ENCODE data around the gene CRB3.
"Not testable (repeated sequence)": the region's sequence is repeated elsewhere in the genome, so short reads cannot be mapped to it uniquely, and the experiment has no call there.

CRB3 gene

DNA sequence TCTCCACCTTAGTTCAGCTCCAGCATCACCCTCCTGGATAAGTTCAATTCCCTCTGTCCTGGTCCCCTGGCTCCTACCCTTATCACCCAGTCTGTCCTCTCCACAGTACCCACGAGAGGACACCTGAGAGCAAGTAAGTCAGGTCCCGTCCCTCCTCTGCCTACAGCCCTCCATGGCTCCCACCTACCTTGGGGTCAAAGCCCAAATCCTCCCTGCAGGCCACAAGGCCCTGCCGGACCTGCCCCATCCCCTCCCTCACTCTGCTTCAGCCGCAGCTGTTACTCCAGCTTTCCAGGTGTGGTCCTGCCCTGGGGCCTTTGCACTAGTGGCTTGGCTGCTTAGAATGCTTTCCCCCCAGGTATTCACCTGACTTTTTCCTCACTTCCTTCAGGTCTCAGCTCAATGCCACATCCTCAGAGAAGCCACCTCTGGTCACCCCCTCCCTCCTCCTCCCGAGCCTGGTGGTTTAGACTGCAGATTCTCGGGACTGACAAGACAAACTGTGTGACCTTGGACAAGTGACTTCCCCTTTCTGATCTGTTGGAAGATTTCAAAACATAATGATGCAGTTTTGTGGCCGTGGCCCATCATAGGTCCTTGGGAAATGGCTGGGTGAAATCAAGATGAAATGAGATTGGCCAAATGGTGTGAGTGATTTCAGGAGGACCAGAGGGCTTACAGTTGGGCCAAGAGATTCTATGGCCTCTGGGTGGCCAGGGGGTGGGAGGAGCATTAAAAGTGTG is 34.4 kb downstream of the CRB3 start:
- peak; percentile 75 to 82 (median 79) for DNase-seq

GRCh38 chr19:6499052-6499790 is 35.1 kb downstream of the CRB3 start:
- no peak for DNase-seq

GRCh38 chr19:6500837-6501739 is 37.0 kb downstream of the CRB3 start:
- no peak for DNase-seq

DNA sequence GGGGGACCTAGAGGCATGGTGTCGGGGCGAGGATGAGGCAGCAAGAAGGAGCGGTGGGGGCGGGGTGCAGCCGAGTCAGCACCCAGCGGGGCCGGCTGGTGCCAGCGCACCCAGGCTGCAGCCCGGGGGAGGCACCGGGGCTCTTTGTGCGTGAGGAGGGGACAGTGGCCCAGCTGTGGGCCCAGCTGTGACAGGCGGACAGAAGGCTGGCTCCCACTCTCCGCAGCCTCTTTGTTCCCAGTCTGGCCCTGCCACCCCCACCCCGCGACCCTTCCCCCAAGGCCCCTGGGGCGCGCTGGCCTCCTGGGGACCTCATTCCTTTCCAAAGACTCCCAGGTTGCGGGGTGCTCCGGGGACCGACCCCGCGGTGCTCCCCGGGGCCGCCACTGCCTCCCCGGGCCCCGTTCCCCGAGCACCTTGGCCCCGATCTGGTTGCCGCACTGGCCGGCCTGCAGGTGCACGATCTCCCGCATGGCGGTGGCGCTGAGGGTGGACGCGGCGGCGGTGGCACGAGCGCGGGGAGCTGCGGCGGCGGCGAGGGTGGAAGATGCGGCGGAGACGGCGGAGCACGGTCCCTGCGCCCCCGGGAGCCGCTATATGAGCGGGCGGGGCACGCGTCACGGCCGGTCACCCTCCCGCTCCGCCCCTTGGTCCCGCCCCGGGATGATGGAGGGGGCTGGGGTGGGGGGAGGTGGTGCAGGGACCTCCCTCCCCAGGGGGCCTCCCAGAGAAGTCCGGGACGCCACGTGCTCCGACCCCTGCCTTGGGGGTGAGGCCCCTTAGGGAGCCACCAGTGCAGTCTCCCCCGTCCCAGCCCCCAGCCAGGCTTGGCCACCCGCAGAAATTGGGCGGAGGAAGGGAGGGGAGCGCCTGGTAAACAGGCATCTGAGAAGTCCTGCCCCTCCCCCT is 37.9 kb downstream of the CRB3 start, which contains the start of gene TUBB4A:
TUBB4A (minus strand) TSS at position 570 of the 909 bp plus-strand sequence; CDS start at position 473, 97 bp downstream.
- DNase-seq, result peak in 1 of 3 donors; percentile 39

GRCh38 chr19:6503407-6504201 is 39.5 kb downstream of the CRB3 start:
- no peak for DNase-seq

- not testable (repeated sequence) for DNase-seq
Observed at GRCh38 chr19:6508028-6508771, 44.1 kb downstream of the CRB3 start.

DNA sequence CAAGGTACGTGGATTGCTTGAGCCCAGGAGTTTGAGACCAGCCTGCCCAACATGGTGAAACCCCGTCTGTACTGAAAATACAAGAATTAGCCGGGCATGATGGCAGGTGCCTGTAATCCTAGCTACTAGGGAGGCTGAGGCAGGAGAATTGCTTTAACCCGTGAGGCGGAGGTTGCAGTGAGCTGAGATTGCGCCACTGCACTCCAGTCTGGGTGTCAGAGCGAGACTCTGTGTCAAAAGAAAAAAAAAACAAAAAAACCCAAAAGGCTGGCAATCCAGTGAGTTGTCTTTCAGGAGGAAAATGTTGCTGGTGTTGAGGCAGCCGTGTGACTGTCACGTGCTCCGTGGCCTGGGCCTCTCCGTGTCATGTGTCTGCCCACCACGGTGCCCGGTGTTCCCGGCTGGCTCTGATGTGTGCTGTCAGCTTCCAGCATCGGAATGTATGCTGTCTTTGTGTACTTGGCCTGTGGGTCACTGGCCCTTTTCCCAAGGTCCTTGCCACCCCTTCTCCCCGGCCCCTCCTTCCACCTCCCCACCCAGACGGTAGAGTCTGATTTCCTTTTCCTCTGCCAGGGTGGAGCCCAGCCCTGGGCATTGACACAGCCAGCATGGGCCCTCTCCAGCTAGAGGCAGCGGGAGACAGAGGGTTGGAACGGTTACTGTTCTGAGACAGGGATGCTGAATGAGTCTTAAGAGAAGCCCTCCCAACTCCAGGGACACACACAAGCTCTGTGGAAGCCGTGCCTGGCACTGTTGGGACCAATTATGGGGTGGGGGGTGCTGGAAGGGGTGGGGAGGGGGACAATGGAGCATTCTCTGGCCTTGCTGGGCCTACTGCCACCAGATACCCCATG is 45.3 kb downstream of the CRB3 start:
- peak; percentile 39 to 59 (median 47) for DNase-seq

GRCh38 chr19:6510618-6511017 is 46.5 kb downstream of the CRB3 start:
- no peak for DNase-seq

DNA sequence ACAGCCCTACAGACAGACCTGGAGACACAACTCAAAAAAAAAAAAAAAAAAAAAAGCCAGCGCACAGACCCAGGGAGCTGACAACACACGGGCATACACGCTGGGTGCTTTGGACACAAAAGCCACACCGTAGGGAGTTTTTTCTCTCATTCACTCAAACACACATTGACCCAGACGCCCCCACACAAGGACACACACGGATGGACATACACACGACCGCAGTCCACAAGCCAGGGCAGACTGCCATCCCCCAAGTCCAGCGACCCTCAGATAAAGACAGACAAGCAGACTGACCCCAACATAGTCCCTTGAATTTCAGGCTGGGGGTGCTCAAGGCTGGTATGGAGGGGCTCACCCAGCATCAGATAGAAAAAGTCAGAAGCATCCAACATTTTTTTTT is 50.0 kb downstream of the CRB3 start:
- DNase-seq, result no peak

DNA sequence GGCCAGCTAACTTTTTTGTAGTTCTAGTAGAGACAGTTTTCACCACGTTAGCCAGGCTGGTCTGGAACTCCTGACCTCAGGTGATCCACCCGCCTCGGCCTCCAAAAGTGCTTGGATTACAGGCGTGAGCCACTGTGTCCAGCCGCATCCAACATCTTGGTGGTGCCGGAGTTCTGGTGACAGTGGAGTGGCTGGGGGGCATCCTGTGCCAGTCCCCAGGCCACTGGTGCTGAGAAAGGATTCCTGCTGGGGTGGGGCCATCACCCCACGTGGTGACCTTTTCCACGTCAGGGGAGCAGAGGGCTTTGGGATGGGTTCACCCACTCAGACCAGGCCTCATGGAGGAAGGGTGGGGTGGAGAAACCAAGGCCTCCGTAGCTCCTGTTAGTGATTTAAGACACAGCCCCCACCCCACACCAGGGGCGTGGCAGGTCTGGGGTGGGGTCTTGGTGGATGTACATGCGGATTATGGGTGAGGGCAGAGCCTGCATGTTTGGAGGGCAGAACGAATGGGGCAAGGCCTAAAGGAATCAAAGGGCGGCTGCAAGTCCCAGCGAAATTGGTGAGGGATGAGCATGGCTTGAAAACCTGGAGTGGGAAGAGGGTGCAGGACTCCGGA is 51.0 kb downstream of the CRB3 start:
- DNase-seq, result no peak

DNA sequence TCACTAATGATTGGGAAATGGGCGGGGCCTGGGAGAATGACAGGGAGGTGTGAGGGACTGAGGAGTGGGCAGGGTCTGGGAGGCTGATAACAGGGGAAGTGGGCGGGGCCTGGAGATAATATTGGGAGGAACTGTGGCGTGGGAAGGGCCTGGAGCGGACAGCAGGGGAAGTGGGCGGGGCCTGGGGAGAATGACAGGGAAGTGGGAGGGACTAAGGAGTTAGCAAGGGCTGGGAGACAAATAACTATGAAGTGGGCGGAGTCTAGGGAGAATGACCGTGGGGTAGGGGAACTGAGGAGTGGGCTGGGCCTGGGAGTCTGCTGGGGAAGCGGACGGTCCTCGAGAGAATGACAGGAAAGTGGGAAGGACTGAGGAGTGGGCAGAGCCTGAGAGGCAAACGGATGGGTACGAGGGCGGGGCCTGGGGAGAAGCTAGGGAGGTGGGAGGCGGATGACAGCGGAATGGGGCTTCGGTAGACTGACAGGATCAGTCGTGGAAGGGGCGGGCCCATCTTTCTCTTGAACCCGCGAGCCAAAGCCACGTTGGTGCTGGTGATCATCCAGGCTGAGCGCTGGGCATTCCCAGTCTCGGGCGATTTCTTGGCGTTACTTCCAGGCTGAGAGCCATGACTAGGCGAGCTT is 52.1 kb downstream of the CRB3 start:
- peak; percentile 97 to 98 (median 97) for DNase-seq

All from suppressor macrophage treated with lipopolysaccharide for 1 hour (primary cell).